Activated B cell treated with CpG ODN at 0.5 μM for 24 hours (primary cell): ENCODE results near the gene GIPC1. TPM values are rescaled to one million over a fixed set of nuclear protein-coding genes. Genes with fewer than 3 reads are reported as not detected.
A peak's percentile ranks its signal among the peaks of the same experiment; 100 is the strongest.

ENCODE experiments used
- ATAC-seq: fragments of 200-7000 bp; cut with Tn5 transposase; one replicate; pipeline ENCODE4 v1.10.0; 2021; ENCODE audit warnings: low read depth, mild to moderate bottlenecking, moderate library complexity
- CTCF ChIA-PET: fragments of 350-600 bp; sonication (Branson Sonifier 250); formaldehyde crosslinking; loops from one replicate; lab custom pipeline; 2021; ENCODE audit warnings: antibody characterized with exemption; lab: Charles Lee
- POLR2A ChIA-PET: fragments of 350-600 bp; sonication (Branson Sonifier 250); formaldehyde crosslinking; loops from one replicate; lab custom pipeline; 2021; ENCODE audit warnings: antibody characterized with exemption; lab: Charles Lee
- DNase-seq: peaks from one replicate; pipeline ENCODE4 v3.0.0; 2022
- H3K27ac Mint-ChIP-seq: one replicate; pipeline ENCODE4 v1.8.0; 2020; ENCODE audit warnings: mixed read lengths
- H3K27me3 Mint-ChIP-seq: one replicate; pipeline ENCODE4 v1.8.0; 2021; ENCODE audit warnings: mixed read lengths
- H3K36me3 Mint-ChIP-seq: one replicate; pipeline ENCODE4 v1.8.0; 2021; ENCODE audit warnings: low read depth, mixed read lengths
- H3K4me1 Mint-ChIP-seq: one replicate; pipeline ENCODE4 v1.8.0; 2021; ENCODE audit warnings: mixed read lengths
- H3K4me3 Mint-ChIP-seq: one replicate; pipeline ENCODE4 v1.8.0; 2020; ENCODE audit warnings: mild to moderate bottlenecking, mixed read lengths
- H3K9me3 Mint-ChIP-seq: one replicate; pipeline ENCODE4 v1.8.0; 2020; ENCODE audit warnings: mixed read lengths
- intact Hi-C: fragments of 100-400 bp; cut with micrococcal nuclease; formaldehyde crosslinking; loops from one replicate; pipeline ENCODE4 v1.15.1; 2024
- total RNA-seq: library from RNA; stranded (reverse); gene quantifications from 2 replicates; pipeline ENCODE4 v1.2.3, GENCODE V29; 2022
- TF ChIP-seq, protein P1 (sequence below): fragments of 200-600 bp; IDR thresholded peaks from one replicate; pipeline ENCODE4 v1.8.0; 2022; ENCODE audit warnings: antibody characterized with exemption, mild to moderate bottlenecking

GIPC1 gene
- total RNA-seq, 1 donor from 2014 or later = 15.3 TPM

GRCh38 chr19:14432791-14433553 is 63.0 kb downstream of the GIPC1 start, which contains the start of gene PKN1:
PKN1 (plus strand) TSS chr19:14433306; CDS start chr19:14433522, 216 bp downstream.
- Mint-ChIP-seq H3K4me3 (peak within 1 kb of the TSS; percentile 87), H3K9me3 (no peaks in the 10 kb centered on the region), H3K4me1 (peaks cover 30% of the 10 kb centered on the region), H3K36me3 (peaks cover 4% of the 10 kb centered on the region), H3K27ac (peak within 1 kb of the TSS; percentile 76), H3K27me3 (no peaks in the 10 kb centered on the region)
- TF ChIP-seq, protein P1, sequence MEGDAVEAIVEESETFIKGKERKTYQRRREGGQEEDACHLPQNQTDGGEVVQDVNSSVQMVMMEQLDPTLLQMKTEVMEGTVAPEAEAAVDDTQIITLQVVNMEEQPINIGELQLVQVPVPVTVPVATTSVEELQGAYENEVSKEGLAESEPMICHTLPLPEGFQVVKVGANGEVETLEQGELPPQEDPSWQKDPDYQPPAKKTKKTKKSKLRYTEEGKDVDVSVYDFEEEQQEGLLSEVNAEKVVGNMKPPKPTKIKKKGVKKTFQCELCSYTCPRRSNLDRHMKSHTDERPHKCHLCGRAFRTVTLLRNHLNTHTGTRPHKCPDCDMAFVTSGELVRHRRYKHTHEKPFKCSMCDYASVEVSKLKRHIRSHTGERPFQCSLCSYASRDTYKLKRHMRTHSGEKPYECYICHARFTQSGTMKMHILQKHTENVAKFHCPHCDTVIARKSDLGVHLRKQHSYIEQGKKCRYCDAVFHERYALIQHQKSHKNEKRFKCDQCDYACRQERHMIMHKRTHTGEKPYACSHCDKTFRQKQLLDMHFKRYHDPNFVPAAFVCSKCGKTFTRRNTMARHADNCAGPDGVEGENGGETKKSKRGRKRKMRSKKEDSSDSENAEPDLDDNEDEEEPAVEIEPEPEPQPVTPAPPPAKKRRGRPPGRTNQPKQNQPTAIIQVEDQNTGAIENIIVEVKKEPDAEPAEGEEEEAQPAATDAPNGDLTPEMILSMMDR = no peak
- ChIA-PET POLR2A (interaction anchor here (0.5 to 1.8 kb wide), 8 partner anchors 8 to 1542 kb away, joined by 3 to 28 read pairs (median 4); partner anchors contain the start of genes DDX39A, GCDH and ZNF333), CTCF (interaction anchor here (0.9 to 3.0 kb wide), 6 partner anchors 13 to 72 kb away, joined by 3 to 14 read pairs (median 5); partner anchors contain the start of gene DDX39A)
- peak; percentile 72 for DNase-seq
- peak; percentile 63 for ATAC-seq
- intact Hi-C loops = loop anchor here (1.0 kb wide), 3 partner anchors 7 to 39 kb away; partner anchors contain the start of gene DDX39A

DNA sequence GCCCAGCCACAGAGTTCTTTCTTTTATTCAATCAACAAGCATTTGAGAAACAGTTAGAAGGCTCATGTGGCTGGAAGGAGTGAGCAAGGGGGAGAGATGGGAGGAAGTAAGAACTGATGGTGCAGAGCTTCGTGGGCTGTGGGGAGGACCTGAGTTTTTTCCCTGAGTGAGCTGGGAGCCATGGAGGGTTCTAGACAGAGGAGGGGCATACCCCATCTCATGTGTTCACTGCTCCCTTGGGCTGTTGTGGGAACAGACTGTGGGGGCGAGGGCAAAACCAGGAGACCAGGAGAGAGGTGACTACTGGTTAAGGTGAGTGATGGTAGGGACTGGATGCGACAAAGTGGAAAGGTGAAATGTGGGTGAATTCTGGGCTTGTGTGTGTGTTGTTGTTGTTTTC is 65.2 kb downstream of the GIPC1 start:
- Mint-ChIP-seq H3K9me3 (no peaks in the 10 kb centered on the region), H3K4me1 (peaks cover 29% of the 10 kb centered on the region), H3K4me3 (no peak overlapping the region), H3K36me3 (no peaks in the 10 kb centered on the region), H3K27me3 (no peaks in the 10 kb centered on the region), H3K27ac (no peak overlapping the region)
- ChIA-PET CTCF (interaction anchor here (1.0 to 3.0 kb wide), 2 partner anchors 11 to 46 kb away, joined by 4 to 14 read pairs; partner anchors contain the start of gene DDX39A), POLR2A (interaction anchor here (1.2 kb wide), 1 partner anchor 88 kb away, joined by 3 read pairs; the partner anchor contains the start of gene DNAJB1)
- DNase-seq (no peak), ATAC-seq (no peak)
- TF ChIP-seq, protein P1 = no peak
- intact Hi-C loops = no loop called here

GRCh38 chr19:14428882-14429416 is 67.0 kb downstream of the GIPC1 start:
- Mint-ChIP-seq H3K9me3 (no peaks in the 10 kb centered on the region), H3K36me3 (no peaks in the 10 kb centered on the region), H3K4me3 (no peak overlapping the region), H3K27ac (no peak overlapping the region), H3K4me1 (peaks cover 14% of the 10 kb centered on the region), H3K27me3 (no peaks in the 10 kb centered on the region)
- ATAC-seq (no peak), DNase-seq (no peak)
- intact Hi-C loops = no loop called here
- CTCF ChIA-PET = no interaction called here
- POLR2A ChIA-PET = interaction anchor here (0.6 to 0.7 kb wide), 2 partner anchors 292 to 682 kb away, joined by 4 read pairs; partner anchors contain the start of gene ASF1B
- TF ChIP-seq, protein P1 = no peak

Other genes with a start within 250 kb of the GIPC1 start
- gene ADGRE5, start 114.7 kb downstream of the GIPC1 start, total RNA-seq = 129 and 135 TPM in 2 replicates
- gene DDX39A, start 76.8 kb downstream of the GIPC1 start, total RNA-seq = 210 and 211 TPM in 2 replicates
- gene PKN1, start 62.8 kb downstream of the GIPC1 start, total RNA-seq = 139 and 159 TPM in 2 replicates
- gene PTGER1, start 20.8 kb downstream of the GIPC1 start, total RNA-seq = not detected in 2 replicates
- gene DNAJB1, start 22.3 kb upstream of the GIPC1 start, total RNA-seq = 56.1 and 58.7 TPM in 2 replicates
- 55.3 and 58.6 TPM in 2 replicates for gene TECR, start 33.5 kb upstream of the GIPC1 start, total RNA-seq
- gene NDUFB7, start 75.9 kb upstream of the GIPC1 start, total RNA-seq = 108 and 129 TPM in 2 replicates
- 111 and 123 TPM in 2 replicates for gene CLEC17A, start 87.0 kb upstream of the GIPC1 start, total RNA-seq
- gene ADGRE3, start 178.7 kb upstream of the GIPC1 start, total RNA-seq = not detected in 2 replicates
- 24.0 and 26.2 TPM in 2 replicates for gene ZNF333, start 193.9 kb upstream of the GIPC1 start, total RNA-seq